HCT116 (cell line): ENCODE results near the gene PIP5KL1.

ENCODE experiments used
- POLR2A ChIP-seq: IDR thresholded peaks from 2 replicates; pipeline ENCODE4 v1.7.0; 2011; ENCODE audit warnings: borderline replicate concordance; ENCODE audit not compliant: insufficient read depth, insufficient read length; ENCODE audit errors: extremely low read depth
- TF ChIP-seq, protein P1 (sequence below), 3 experiments: fragments of 200-600 bp in 1 of 3; sonication (generic) in 1 of 3; IDR thresholded peaks in 2 of 3; conservative IDR thresholded peaks in 1 of 3; 2 replicates each; pipeline ENCODE4 v1.5.1; 2012 to 2017; ENCODE audit warnings: low read depth in 2 of 3, low read length in 2 of 3, antibody characterized with exemption in 1 of 3, borderline replicate concordance in 1 of 3, control low read depth in 1 of 3, mild to moderate bottlenecking in 1 of 3, mixed read lengths in 1 of 3, mixed run types in 1 of 3, moderate library complexity in 1 of 3; ENCODE audit not compliant: insufficient read depth in 1 of 3

DNA sequence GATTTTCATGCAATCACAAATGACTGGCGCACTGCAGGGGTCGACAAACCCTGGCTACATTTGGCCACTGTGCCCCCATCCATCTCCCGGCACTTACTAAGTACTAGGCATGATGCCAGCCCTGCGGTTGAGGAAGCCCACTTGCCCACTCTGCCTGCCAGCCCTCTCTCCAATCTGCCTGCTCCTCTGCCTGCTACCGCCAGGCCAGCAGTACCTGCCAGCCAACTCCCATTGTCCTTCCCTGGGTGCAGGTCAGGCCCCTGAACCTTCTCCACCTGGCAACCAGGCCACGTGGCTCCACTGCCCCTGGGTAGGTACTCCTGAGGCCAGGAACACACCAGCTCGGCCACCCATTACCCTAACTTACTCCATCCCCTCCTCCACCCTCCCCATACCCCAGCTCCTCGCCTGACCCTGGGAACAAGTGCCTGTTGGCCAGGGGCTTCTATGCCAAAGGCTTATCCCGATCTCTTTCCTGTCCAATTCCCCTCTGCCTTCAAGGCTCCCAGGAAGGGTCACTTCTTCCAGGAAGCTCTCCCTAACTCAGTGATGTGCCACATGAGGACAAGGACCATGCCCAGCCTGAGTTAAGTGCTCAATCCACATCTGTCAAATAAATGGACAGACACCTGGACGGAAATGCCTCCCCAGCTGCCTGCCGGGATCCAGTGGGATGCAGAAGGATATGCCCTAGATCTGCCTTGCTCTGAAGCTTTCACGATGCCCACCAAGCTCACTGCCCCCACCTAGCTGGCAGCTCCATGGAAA, 43.6 kb upstream of the PIP5KL1 start:
- TF ChIP-seq, protein P1, sequence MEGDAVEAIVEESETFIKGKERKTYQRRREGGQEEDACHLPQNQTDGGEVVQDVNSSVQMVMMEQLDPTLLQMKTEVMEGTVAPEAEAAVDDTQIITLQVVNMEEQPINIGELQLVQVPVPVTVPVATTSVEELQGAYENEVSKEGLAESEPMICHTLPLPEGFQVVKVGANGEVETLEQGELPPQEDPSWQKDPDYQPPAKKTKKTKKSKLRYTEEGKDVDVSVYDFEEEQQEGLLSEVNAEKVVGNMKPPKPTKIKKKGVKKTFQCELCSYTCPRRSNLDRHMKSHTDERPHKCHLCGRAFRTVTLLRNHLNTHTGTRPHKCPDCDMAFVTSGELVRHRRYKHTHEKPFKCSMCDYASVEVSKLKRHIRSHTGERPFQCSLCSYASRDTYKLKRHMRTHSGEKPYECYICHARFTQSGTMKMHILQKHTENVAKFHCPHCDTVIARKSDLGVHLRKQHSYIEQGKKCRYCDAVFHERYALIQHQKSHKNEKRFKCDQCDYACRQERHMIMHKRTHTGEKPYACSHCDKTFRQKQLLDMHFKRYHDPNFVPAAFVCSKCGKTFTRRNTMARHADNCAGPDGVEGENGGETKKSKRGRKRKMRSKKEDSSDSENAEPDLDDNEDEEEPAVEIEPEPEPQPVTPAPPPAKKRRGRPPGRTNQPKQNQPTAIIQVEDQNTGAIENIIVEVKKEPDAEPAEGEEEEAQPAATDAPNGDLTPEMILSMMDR (IDR thresholded peaks at IDR 0.05 in 2 of 3, conservative IDR thresholded peaks at IDR 0.05 in 1 of 3; ENCODE audit: borderline replicate concordance in 1 of 3, insufficient read depth in 1 of 3, low read depth in 2 of 3, low read length in 2 of 3): no peak
- TF ChIP-seq POLR2A: no peak
